Choroid plexus epithelial cell (primary cell): Measurements from ENCODE around the gene DPP10.
"Not testable (repeated sequence)": the region's sequence is repeated elsewhere in the genome, so short reads cannot be mapped to it uniquely, and the experiment has no call there.

ENCODE experiments used
- DNase-seq: peaks from one replicate; pipeline ENCODE4 v3.0.0-alpha.2; 2010; ENCODE audit warnings: low read depth
- H3K4me3 ChIP-seq: 2 replicates; pipeline ENCODE4 v1.5.1; 2011; ENCODE audit warnings: low read depth, mild to moderate bottlenecking, control low read depth, low read length, moderate library complexity
- TF ChIP-seq, protein P1 (sequence below): conservative IDR thresholded peaks from 2 replicates; pipeline ENCODE4 v1.5.1; 2011; ENCODE audit warnings: low read depth, mild to moderate bottlenecking, control low read depth, inconsistent platforms, low read length, moderate library complexity

The DPP10 gene

DNA sequence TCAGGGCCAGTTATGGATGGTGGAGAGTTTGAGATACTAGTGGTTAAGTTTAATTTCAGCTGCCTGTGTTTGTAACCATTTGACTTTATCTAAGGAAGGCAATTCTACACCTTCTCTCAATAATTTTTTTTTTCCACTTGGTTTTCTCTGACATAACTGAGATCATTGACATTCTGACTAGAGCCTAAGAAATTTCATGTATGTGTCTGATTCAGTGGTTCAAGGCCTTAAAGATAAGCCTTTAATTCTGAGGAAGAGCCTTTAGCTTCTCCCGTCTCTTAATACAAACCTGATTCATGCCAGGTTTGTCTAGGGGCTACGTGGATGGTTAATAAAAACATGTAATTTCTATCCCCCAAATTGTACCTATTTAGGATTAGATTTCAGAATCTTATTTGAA lies 971.4 kb downstream of the DPP10 start:
- DNase-seq, result no peak
- TF ChIP-seq, protein P1, sequence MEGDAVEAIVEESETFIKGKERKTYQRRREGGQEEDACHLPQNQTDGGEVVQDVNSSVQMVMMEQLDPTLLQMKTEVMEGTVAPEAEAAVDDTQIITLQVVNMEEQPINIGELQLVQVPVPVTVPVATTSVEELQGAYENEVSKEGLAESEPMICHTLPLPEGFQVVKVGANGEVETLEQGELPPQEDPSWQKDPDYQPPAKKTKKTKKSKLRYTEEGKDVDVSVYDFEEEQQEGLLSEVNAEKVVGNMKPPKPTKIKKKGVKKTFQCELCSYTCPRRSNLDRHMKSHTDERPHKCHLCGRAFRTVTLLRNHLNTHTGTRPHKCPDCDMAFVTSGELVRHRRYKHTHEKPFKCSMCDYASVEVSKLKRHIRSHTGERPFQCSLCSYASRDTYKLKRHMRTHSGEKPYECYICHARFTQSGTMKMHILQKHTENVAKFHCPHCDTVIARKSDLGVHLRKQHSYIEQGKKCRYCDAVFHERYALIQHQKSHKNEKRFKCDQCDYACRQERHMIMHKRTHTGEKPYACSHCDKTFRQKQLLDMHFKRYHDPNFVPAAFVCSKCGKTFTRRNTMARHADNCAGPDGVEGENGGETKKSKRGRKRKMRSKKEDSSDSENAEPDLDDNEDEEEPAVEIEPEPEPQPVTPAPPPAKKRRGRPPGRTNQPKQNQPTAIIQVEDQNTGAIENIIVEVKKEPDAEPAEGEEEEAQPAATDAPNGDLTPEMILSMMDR, result no peak
- H3K4me3 ChIP-seq, result no peak overlapping the region

DNA sequence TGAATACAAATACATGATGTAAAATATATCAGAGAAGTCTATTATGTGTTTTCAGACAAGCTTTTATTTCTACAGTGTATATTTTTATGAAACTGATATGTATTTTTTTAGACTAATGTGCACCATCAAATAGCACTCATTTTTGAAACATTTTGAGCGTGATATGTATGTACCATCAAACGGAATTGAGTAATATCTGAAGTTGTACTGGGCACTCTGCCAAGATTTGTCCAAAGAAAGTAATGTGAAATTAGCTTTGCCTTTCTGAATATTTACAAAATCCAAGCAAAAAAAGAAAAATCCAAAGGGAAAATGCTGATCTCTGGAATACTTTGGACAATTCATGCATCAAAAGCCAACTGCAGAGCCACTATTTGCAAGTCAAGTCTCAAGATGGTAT lies 972.0 kb downstream of the DPP10 start:
- TF ChIP-seq, protein P1, result no peak
- H3K4me3 ChIP-seq, result no peak overlapping the region
- DNase-seq, result peak; percentile 4

DNA sequence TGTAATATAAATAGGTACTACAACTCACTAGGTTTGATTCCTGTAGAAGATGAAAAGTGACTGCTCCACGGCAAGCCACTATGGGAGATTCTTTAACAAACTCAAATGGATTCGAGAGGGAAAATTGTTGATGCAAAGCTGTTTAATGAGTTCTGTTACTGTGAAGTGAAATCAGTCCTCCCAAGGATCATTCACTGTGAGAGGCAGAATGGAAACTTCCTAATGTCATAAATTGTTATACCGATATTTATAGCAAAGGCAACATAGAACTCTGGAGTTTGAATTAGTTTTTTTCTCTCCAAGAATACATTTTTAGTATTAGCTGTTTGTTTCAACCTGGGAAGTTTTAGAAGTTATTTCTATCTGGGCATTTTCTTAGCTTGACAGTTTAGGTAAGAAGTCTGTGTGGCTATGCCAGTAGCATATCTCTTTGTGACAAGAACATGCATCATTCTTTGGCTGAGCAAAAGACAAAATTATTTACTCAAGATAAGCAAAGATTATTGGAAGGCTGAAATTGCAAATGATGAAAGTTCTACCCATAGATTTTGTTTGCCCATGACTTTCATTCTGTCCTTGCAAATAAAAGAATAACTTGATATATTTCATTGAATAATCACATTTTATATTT lies 979.7 kb downstream of the DPP10 start:
- TF ChIP-seq, protein P1, result no peak
- no peak overlapping the region for H3K4me3 ChIP-seq
- DNase-seq, result no peak

DNA sequence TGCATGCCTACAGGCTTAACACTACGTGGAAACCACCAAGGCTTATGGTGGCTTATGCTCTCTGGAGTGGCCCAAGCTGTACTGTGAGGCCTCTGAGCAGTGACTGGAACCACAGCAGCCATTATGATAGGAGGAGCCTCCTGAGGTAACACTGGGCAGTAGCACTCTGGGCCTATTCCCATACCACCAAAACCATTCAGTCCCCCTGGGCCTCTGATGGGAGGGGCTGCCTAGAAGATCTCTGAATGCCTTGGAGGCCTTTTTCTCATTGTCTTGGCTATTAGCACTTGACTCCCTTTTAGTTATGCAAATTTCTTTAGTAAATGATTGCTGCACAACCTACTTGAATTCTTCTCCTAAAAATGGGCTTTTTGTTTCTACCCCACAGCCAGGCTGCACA lies 985.0 kb downstream of the DPP10 start:
- DNase-seq, result no peak
- no peak overlapping the region for H3K4me3 ChIP-seq
- TF ChIP-seq, protein P1, result no peak

DNA sequence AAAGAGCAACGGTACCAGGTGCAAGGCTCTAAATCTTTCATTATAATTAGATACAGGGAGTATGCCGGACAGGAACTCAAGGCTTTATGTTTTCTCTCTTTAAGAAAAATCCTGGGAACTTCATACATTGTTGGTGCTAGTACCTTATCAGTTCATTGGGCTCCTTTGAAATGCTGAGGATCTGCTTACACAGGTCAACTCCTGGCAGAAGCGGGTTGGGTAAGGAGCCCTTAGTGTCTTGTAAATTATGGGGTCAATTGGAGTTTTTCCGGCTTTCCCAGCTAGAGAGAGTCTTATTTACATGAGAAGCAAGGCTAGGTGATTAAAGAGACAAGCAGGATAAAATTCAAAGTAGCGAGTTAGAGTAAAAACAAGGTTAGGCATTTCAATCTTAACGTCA lies 998.3 kb downstream of the DPP10 start:
- not testable (repeated sequence) for DNase-seq, H3K4me3 ChIP-seq

DNA sequence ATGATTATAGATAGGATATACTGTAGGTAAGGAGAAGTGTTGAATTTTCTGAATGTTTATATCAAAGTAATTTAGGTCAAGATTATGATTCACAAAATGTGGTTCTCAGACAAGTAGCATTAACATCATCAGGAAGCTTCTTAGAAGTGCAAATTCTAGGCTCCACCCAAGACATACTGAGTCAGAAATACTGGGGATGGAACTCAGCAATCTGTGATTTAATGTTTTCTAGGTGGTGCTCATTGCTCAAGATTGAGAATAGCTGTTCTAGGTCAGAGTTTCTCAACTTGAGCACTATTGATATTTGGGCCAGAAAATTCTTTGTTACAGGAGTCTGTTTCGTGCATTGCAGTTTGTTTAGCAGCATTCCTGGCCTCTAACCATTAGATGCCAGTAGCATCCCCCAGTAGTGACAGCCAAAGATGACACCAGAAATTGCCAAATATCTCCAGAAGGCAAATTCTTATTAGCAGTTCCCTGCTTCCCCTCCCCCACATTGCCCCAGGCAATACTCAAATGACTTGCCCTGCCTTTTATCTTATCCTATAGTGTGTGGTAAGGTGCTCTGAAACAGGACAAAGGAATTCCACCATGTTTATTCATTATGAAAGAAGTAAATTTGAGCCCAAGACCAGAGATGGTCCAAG lies 1001.2 kb downstream of the DPP10 start:
- TF ChIP-seq, protein P1, result no peak
- H3K4me3 ChIP-seq, result no peak overlapping the region
- no peak for DNase-seq

DNA sequence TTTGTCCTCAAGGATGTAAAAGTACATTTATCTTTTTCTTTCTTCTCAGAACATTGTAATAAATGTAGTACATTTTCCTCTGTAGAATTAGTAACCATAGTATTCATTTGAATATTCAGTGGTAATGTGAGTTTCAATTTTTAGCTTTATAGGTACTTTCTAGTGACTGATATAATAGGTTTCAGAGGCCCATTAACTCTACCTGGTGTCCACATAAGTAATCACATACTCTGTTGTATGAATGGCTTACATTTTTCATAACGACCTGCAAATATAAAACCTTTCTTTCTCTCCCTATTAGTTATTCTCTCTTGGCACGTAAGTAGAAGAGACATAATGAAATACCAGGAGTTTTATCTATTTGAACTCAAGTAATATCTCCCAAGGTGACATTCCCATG lies 1017.6 kb downstream of the DPP10 start:
- no peak for DNase-seq

More for the DNA sequence above, 1017.6 kb downstream of the DPP10 start:
- no peak overlapping the region for H3K4me3 ChIP-seq
- TF ChIP-seq, protein P1, result no peak
